Subcutaneous adipose tissue (tissue), 4 donors: ENCODE data around the gene C9orf153. TPM values are rescaled to one million over a fixed set of nuclear protein-coding genes. Genes with fewer than 3 reads are reported as not detected.

Experiments
- small RNA-seq: library from RNA; depleted of rRNA; stranded (forward); fragments of <200 nt; gene quantifications from one replicate; pipeline ENCODE3, GENCODE V24; 2016
- total RNA-seq, 4 donors: library from RNA; depleted of rRNA; stranded (reverse); fragments of >200 nt; gene quantifications; one replicate each; pipeline ENCODE4 v1.1.0, GENCODE V29; 2016
- TF ChIP-seq, protein P1 (sequence below): fragments of 450-650 bp; IDR thresholded peaks from one replicate; pipeline ENCODE4 v1.5.1; 2016; ENCODE audit warnings: low read depth, mild to moderate bottlenecking, control low read depth, antibody characterized with exemption, moderate library complexity

Gene C9orf153
- total RNA-seq, 4 donors from 2014 or later: 0.17 to 2.0 (median 1.00) TPM

DNA sequence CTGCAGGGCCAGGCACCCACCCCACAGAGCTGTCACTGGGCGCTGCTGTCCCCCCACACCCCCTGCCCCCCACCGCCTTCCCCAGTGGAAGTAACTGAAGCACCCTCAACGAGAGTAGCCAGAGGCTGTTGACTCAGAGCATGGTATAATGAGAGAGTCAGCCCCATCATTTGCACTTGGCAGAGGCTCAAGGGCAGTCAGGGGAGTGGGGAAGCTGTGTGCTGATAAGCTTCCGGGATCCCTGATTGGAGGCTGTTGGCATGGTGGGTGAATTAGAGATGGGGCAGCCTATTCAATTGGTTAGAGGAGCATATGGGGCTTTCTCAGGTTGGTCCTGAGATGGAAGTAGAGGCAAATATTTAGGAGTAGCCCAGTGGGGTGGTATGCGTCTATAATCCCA is 83.0 kb downstream of the C9orf153 start:
- TF ChIP-seq, protein P1, sequence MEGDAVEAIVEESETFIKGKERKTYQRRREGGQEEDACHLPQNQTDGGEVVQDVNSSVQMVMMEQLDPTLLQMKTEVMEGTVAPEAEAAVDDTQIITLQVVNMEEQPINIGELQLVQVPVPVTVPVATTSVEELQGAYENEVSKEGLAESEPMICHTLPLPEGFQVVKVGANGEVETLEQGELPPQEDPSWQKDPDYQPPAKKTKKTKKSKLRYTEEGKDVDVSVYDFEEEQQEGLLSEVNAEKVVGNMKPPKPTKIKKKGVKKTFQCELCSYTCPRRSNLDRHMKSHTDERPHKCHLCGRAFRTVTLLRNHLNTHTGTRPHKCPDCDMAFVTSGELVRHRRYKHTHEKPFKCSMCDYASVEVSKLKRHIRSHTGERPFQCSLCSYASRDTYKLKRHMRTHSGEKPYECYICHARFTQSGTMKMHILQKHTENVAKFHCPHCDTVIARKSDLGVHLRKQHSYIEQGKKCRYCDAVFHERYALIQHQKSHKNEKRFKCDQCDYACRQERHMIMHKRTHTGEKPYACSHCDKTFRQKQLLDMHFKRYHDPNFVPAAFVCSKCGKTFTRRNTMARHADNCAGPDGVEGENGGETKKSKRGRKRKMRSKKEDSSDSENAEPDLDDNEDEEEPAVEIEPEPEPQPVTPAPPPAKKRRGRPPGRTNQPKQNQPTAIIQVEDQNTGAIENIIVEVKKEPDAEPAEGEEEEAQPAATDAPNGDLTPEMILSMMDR: no peak

DNA sequence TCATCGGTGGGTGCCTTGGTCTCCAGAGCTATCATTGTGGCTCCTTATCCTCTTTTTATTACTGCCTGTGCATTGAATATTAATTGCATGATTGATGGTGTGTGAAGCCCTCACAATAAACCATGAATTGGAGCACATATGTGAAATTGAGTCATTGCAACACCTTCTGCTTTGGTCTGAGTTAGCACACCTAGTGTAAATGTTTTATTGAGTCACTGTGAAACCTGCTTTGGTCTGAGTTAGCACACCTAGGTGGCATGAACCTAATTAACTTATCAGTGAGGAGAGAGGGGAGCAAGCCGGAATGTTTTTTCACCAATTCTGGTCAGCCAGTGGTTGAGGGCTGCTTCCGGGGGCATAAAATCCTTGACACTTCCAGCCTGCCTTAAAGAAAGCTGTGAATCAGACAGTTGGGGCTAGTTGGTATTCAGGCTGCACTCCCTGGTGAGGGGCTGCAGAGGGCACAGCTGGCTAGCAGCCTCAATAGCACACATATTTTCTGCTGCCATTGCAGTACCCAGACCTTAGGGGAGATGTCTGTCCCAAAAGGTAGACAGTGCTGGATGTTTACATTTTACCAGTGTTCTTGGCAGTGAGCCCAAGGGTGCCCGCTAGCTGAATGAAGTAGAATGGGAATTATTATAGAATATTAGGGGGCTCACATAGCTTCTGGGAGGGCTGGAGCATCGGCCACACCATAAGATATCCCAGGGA is 83.6 kb downstream of the C9orf153 start:
- TF ChIP-seq, protein P1: no peak

DNA sequence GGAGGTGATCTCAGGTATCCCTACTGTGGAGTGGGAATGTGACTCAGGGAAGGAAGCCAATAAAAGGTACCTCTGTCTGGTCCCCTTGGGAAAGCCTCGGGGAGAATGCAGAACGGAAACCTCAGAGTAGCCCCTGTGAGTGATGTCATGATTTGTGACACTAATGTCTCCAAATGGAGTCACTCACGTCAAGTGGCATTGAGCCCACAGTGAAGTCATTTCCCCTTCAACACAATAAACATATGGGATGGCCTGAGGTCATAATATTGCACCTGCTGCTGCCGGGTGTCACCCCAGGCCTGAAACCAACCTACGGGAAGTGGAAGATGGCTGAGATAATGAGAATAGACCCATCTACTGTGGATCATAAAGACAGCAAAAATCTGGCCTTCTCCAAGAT is 84.2 kb downstream of the C9orf153 start:
- TF ChIP-seq, protein P1: no peak

Small RNAs within 50 kb of the gene (small RNA-seq; reads per million reads assigned to genes)
- not detected for gene AL137849.1
- not detected for gene RN7SKP264

Other genes starting within 250 kb of the C9orf153 start
- 10 to 100 TPM in 2 of 4 donors, 1 to 10 TPM in 2; 7.7 to 19.2 (median 10.2) TPM for gene GOLM1, start 160.1 kb downstream of the C9orf153 start, total RNA-seq
- gene ISCA1, start 22.9 kb upstream of the C9orf153 start, total RNA-seq: 10 to 100 TPM; 38.9 to 96.7 (median 39.8) TPM
- gene TUT7, start 94.8 kb upstream of the C9orf153 start, total RNA-seq: 10 to 100 TPM; 36.4 to 65.1 (median 57.4) TPM